GM06990 (cell line): ENCODE results near the gene PPP1R8.
A peak's percentile ranks its signal among the peaks of the same experiment; 100 is the strongest.

ENCODE experiments used
- DNase-seq: peaks from one replicate; pipeline ENCODE4 v3.0.0-alpha.2; 2011; ENCODE audit not compliant: insufficient read length; ENCODE audit errors: extremely low read depth
- H3K27me3 ChIP-seq: replicated peaks from 2 replicates; pipeline ENCODE4 v1.6.0; 2011; ENCODE audit warnings: low read length; ENCODE audit not compliant: control insufficient read depth, insufficient read depth
- H3K36me3 ChIP-seq: 2 replicates; pipeline ENCODE4 v1.5.1; 2011; ENCODE audit warnings: low read length; ENCODE audit not compliant: control insufficient read depth, insufficient read depth
- H3K4me3 ChIP-seq: replicated peaks from 2 replicates; pipeline ENCODE4 v1.5.1; 2011; ENCODE audit warnings: low read depth, mild to moderate bottlenecking, control low read depth, low read length
- CTCF ChIP-seq: IDR thresholded peaks from 2 replicates; pipeline ENCODE4 v1.5.1; 2011; ENCODE audit warnings: low read length, control low read depth, mild to moderate bottlenecking, inconsistent platforms; ENCODE audit not compliant: insufficient read depth, poor library complexity, severe bottlenecking

Gene PPP1R8

GRCh38 chr1:27872059-27872801 lies 41.6 kb downstream of the PPP1R8 start, which contains the start of gene THEMIS2:
THEMIS2 (plus strand) TSS chr1:27872544; CDS start chr1:27872572, 28 bp downstream.
- TF ChIP-seq CTCF: no peak
- peak within 1 kb of the TSS; percentile 96 for H3K4me3 ChIP-seq
- peaks cover 10% of the 10 kb centered on the region for H3K36me3 ChIP-seq
- H3K27me3 ChIP-seq: no peaks in the 10 kb centered on the region
- DNase-seq: peak; percentile 71

GRCh38 chr1:27872802-27873551 lies 42.4 kb downstream of the PPP1R8 start:
- peak; percentile 68 for DNase-seq
- Histone ChIP-seq H3K4me3 (peak overlapping the region; percentile 96), H3K27me3 (no peaks in the 10 kb centered on the region), H3K36me3 (peaks cover 13% of the 10 kb centered on the region)
- no peak for TF ChIP-seq CTCF

- no peak for DNase-seq
Measured at GRCh38 chr1:27873671-27874384, 43.2 kb downstream of the PPP1R8 start.

GRCh38 chr1:27876341-27877114 lies 45.9 kb downstream of the PPP1R8 start:
- Histone ChIP-seq H3K36me3 (peaks cover 26% of the 10 kb centered on the region), H3K4me3 (no peak overlapping the region), H3K27me3 (no peaks in the 10 kb centered on the region)
- no peak for TF ChIP-seq CTCF
- DNase-seq: no peak

More at GRCh38 chr1:27873671-27874384, 43.2 kb downstream of the PPP1R8 start:
- no peaks in the 10 kb centered on the region for H3K27me3 ChIP-seq
- H3K36me3 ChIP-seq: peaks cover 13% of the 10 kb centered on the region
- peak overlapping the region; percentile 96 for H3K4me3 ChIP-seq
- TF ChIP-seq CTCF: no peak

- DNase-seq: no peak
- Histone ChIP-seq H3K27me3 (no peaks in the 10 kb centered on the region), H3K4me3 (no peak overlapping the region), H3K36me3 (peaks cover 31% of the 10 kb centered on the region)
- TF ChIP-seq CTCF: no peak
Measured at GRCh38 chr1:27877115-27877416, 46.5 kb downstream of the PPP1R8 start.
